ENCODE data around the gene DNASE1L1.

DNASE1L1 gene

GRCh38 chrX:154378799-154379568 lies 30.1 kb downstream of the DNASE1L1 start, which contains the start of gene EMD (continued):
- no peak for TF ChIP-seq ZBTB49 (tag by site-specific recombination; IDR thresholded peaks at IDR 0.05; ENCODE audit: low read depth)
- no peak for TF ChIP-seq ZNF791 (tag by site-specific recombination; IDR thresholded peaks at IDR 0.05)
- TF ChIP-seq ZIC2 (tag by site-specific recombination; IDR thresholded peaks at IDR 0.05), result no peak
- TF ChIP-seq, protein P1, sequence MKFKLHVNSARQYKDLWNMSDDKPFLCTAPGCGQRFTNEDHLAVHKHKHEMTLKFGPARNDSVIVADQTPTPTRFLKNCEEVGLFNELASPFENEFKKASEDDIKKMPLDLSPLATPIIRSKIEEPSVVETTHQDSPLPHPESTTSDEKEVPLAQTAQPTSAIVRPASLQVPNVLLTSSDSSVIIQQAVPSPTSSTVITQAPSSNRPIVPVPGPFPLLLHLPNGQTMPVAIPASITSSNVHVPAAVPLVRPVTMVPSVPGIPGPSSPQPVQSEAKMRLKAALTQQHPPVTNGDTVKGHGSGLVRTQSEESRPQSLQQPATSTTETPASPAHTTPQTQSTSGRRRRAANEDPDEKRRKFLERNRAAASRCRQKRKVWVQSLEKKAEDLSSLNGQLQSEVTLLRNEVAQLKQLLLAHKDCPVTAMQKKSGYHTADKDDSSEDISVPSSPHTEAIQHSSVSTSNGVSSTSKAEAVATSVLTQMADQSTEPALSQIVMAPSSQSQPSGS (tag by site-specific recombination; IDR thresholded peaks at IDR 0.05; ENCODE audit: low read depth), result peak; percentile 26; the same call in 1 of the 2 replicates
- TF ChIP-seq ZNF138 (tag by site-specific recombination; IDR thresholded peaks at IDR 0.05; ENCODE audit: borderline replicate concordance), result no peak
- no peak for TF ChIP-seq ZFP69B (tag by site-specific recombination; IDR thresholded peaks at IDR 0.05)
- TF ChIP-seq KLF16 (tag by site-specific recombination; IDR thresholded peaks at IDR 0.05), result peak; percentile 89
- no peak for TF ChIP-seq ZNF266 (tag by site-specific recombination; IDR thresholded peaks at IDR 0.05; ENCODE audit: low read depth)
- no peak for TF ChIP-seq MYNN (tag by site-specific recombination; IDR thresholded peaks at IDR 0.05; ENCODE audit: borderline replicate concordance)
- no peak for TF ChIP-seq ZNF423 (tag by site-specific recombination; IDR thresholded peaks at IDR 0.05)
- TF ChIP-seq FEZF1 (tag by site-specific recombination; IDR thresholded peaks at IDR 0.05), result no peak
- no peak for TF ChIP-seq ZNF530 (tag by site-specific recombination; IDR thresholded peaks at IDR 0.05; ENCODE audit: low read depth)
- TF ChIP-seq ZNF548 (tag by site-specific recombination; IDR thresholded peaks at IDR 0.05), result no peak
- no peak for TF ChIP-seq ZNF112 (tag by site-specific recombination; IDR thresholded peaks at IDR 0.05)
- TF ChIP-seq ZNF624 (tag by site-specific recombination; IDR thresholded peaks at IDR 0.05), result no peak
- no peak for TF ChIP-seq ZNF335 (tag by site-specific recombination; conservative IDR thresholded peaks at IDR 0.05)
- TF ChIP-seq ZBTB1 (tag by site-specific recombination; IDR thresholded peaks at IDR 0.05), result 0 out of 2 replicates have a peak, but pooled peaks have one; percentile 19
- TF ChIP-seq ZNF785 (tag by site-specific recombination; IDR thresholded peaks at IDR 0.05), result no peak
- TF ChIP-seq ZNF645 (tag by site-specific recombination; IDR thresholded peaks at IDR 0.05), result no peak
- no peak for TF ChIP-seq TCF7L2 (IDR thresholded peaks at IDR 0.05; ENCODE audit: borderline replicate concordance, low read depth, low read length)
- TF ChIP-seq ZNF518A (tag by site-specific recombination; conservative IDR thresholded peaks at IDR 0.05; ENCODE audit: low read depth), result no peak
- TF ChIP-seq ZNF707 (tag by site-specific recombination; IDR thresholded peaks at IDR 0.05), result no peak
- no peak for TF ChIP-seq EGR2 (tag by site-specific recombination; IDR thresholded peaks at IDR 0.05; ENCODE audit: low read depth)
- TF ChIP-seq ZNF610 (tag by site-specific recombination; IDR thresholded peaks at IDR 0.05; ENCODE audit: borderline replicate concordance), result peak; percentile 88; the same call in 1 of the 2 replicates
- TF ChIP-seq ZNF221 (tag by site-specific recombination; IDR thresholded peaks at IDR 0.05; ENCODE audit: borderline replicate concordance), result no peak
- 0 out of 2 replicates have a peak, but pooled peaks have one; percentile 11 for TF ChIP-seq ZFHX2 (tag by site-specific recombination; conservative IDR thresholded peaks at IDR 0.05)
- no peak for TF ChIP-seq ZNF140 (tag by site-specific recombination; IDR thresholded peaks at IDR 0.05)
- TF ChIP-seq HOXD13 (CRISPR knock-in tag; IDR thresholded peaks at IDR 0.05; ENCODE audit: borderline replicate concordance), result no peak

All from HEK293 (cell line).